Transverse colon (tissue), 4 donors: ENCODE data around the gene MAP3K1. TPM values are rescaled to one million over a fixed set of nuclear protein-coding genes. Genes with fewer than 3 reads are reported as not detected.

Source experiments
- DNase-seq: peaks from one replicate; pipeline ENCODE4 v3.0.0-alpha.2; 2019
- H3K27ac ChIP-seq, 4 donors: fragments of 200-600 bp; sonication (generic); 2 replicates each; pipeline ENCODE4 v1.5.1; 2016 to 2018; ENCODE audit warnings: inconsistent platforms in 4 of 4
- H3K27me3 ChIP-seq: fragments of 200-600 bp; sonication (generic); 2 replicates; pipeline ENCODE4 v1.5.1; 2017; ENCODE audit warnings: inconsistent platforms
- H3K36me3 ChIP-seq, 4 donors: fragments of 200-600 bp; sonication (generic); 2 replicates each; pipeline ENCODE4 v1.5.1; 2017 to 2019; ENCODE audit warnings: inconsistent platforms in 4 of 4
- H3K4me1 ChIP-seq, 4 donors: fragments of 200-600 bp; sonication (generic); 2 replicates each; pipeline ENCODE4 v1.5.1; 2017 to 2020; ENCODE audit warnings: inconsistent platforms in 4 of 4
- H3K4me3 ChIP-seq, 4 donors: fragments of 200-600 bp; sonication (generic); 1 replicate in 1 of 4; 2 replicates in 3 of 4; pipeline versions ENCODE4 v1.5.1 to v1.6.1; 2017 to 2019; ENCODE audit warnings: inconsistent platforms in 4 of 4
- H3K9me3 ChIP-seq, 2 donors: fragments of 200-600 bp; sonication (generic); 2 replicates each; pipeline ENCODE4 v1.5.1; 2017 to 2019; ENCODE audit warnings: inconsistent platforms in 2 of 2
- CTCF ChIP-seq, 5 experiments: fragments of 200-600 bp in 3 of 5; fragments of 450-650 bp in 2 of 5; sonication (generic) in 3 of 5; IDR thresholded peaks; 1 replicate in 2 of 5; 2 replicates in 3 of 5; pipeline ENCODE4 v1.5.1; 2016 to 2017; ENCODE audit warnings: antibody characterized with exemption in 5 of 5, inconsistent platforms in 3 of 5, mild to moderate bottlenecking in 2 of 5, moderate library complexity in 1 of 5
- EP300 ChIP-seq: sonication (generic); formaldehyde crosslinking; IDR thresholded peaks from one replicate; pipeline ENCODE4 v1.6.1; 2017; ENCODE audit warnings: antibody characterized with exemption, low read depth
- POLR2A ChIP-seq: fragments of 450-650 bp; IDR thresholded peaks from one replicate; pipeline ENCODE4 v1.6.1; 2016; ENCODE audit warnings: antibody characterized with exemption, mild to moderate bottlenecking, moderate library complexity
- POLR2AphosphoS5 ChIP-seq, 3 donors: sonication (generic); formaldehyde crosslinking; IDR thresholded peaks; one replicate each; pipeline ENCODE4 v1.6.1; 2016; ENCODE audit warnings: antibody characterized with exemption in 3 of 3
- WGBS, 2 donors: methylation state at CpG; one replicate each; pipeline ENCODE4 v1.1.5; 2018; ENCODE audit warnings: low coverage in 1 of 2; 5-methylcytosine and 5-hydroxymethylcytosine counted together
- in situ Hi-C, 4 donors: fragments of 200-750 bp; cut with MboI; loops; one replicate each; pipeline versions ENCODE4 v1.15.0 to v1.15.1; 2017; ENCODE audit warnings: low sequenced_read_pairs in 3 of 4, low pct_ligation_motif_present in 1 of 4, low pct_unique_long_range_greater_than_20kb in 1 of 4
- intact Hi-C: fragments of 100-400 bp; cut with DNase I; formaldehyde crosslinking; loops from one replicate; pipeline ENCODE4 v1.15.1; 2023; ENCODE audit warnings: low total_unique reads
- total RNA-seq, 4 donors: library from RNA; depleted of rRNA; stranded (reverse); fragments of >200 nt; gene quantifications; one replicate each; pipeline ENCODE4 v1.1.0, GENCODE V29; 2016

MAP3K1 gene
- total RNA-seq, result 10 to 100 TPM in 3 of 4 donors, 1 to 10 TPM in 1; 8.6 to 17.3 (median 12.4) TPM

- Histone ChIP-seq H3K9me3 (no peaks in the 10 kb centered on the region), H3K4me1 (peaks cover 6 to 25% (median 10%) of the 10 kb centered on the region in 4 donors), H3K4me3 (peak within 1 kb of the TSS; percentile 69 to 96 (median 79)), H3K27ac (peak within 1 kb of the TSS; percentile 91 to 99 (median 96)), H3K27me3 (no peaks in the 10 kb centered on the region), H3K36me3 (no peaks in the 10 kb centered on the region)
- TF ChIP-seq CTCF (IDR thresholded peaks at IDR 0.05), result peak in 1 of 5 experiments; percentile 7
- TF ChIP-seq EP300, result no peak
- TF ChIP-seq POLR2A, result peak; percentile 87
- peak; percentile 68 to 85 (median 81) for TF ChIP-seq POLR2AphosphoS5 (IDR thresholded peaks at IDR 0.05)
- 0% methylated on average over 59 of the region's 87 CpGs; no CpG with 5 or more reads in 1 of the 2 donors for WGBS, 2 donors
- in situ Hi-C loops, result no loop called here
- intact Hi-C loops, result no loop called here
- DNase-seq, result peak; percentile 92
Observed at GRCh38 chr5:56814963-56815657, at the start of gene MAP3K1. TSS of gene MAP3K1 (plus strand) at chr5:56815549. CDS start at chr5:56815574, 25 bp downstream.

- TF ChIP-seq POLR2AphosphoS5 (IDR thresholded peaks at IDR 0.05) (no peak), CTCF (IDR thresholded peaks at IDR 0.05) (no peak), POLR2A (no peak), EP300 (no peak)
- DNase-seq, result no peak
- Histone ChIP-seq H3K9me3 (no peaks in the 10 kb centered on the region), H3K36me3 (no peaks in the 10 kb centered on the region), H3K4me3 (no peak overlapping the region), H3K4me1 (no peaks in the 10 kb centered on the region), H3K27ac (no peak overlapping the region), H3K27me3 (no peaks in the 10 kb centered on the region)
- in situ Hi-C loops, result no loop called here
- intact Hi-C loops, result no loop called here
- WGBS, 2 donors, result 84% methylated on average over 3 of the region's 3 CpGs; no CpG with 5 or more reads in 1 of the 2 donors
Observed at GRCh38 chr5:56766926-56767325, 48.4 kb upstream of the MAP3K1 start.

- no peak overlapping the region for H3K27ac ChIP-seq
- WGBS, 2 donors, result 86 to 95% methylated on average over 5 of the region's 5 CpGs
- no peak for TF ChIP-seq EP300
- TF ChIP-seq POLR2A, result no peak
- no peak for TF ChIP-seq CTCF (IDR thresholded peaks at IDR 0.05)
- TF ChIP-seq POLR2AphosphoS5 (IDR thresholded peaks at IDR 0.05), result no peak
- H3K9me3 ChIP-seq, result no peaks in the 10 kb centered on the region
- DNase-seq, result no peak
- H3K4me1 ChIP-seq, result no peaks in the 10 kb centered on the region
- no peak overlapping the region for H3K4me3 ChIP-seq
- no peaks in the 10 kb centered on the region for H3K27me3 ChIP-seq
- intact Hi-C loops, result no loop called here
- H3K36me3 ChIP-seq, result no peaks in the 10 kb centered on the region
- in situ Hi-C loops, result no loop called here
Observed at GRCh38 chr5:56769875-56770604, 45.3 kb upstream of the MAP3K1 start.

- Histone ChIP-seq H3K9me3 (no peaks in the 10 kb centered on the region), H3K4me1 (no peaks in the 10 kb centered on the region), H3K36me3 (no peaks in the 10 kb centered on the region), H3K4me3 (no peak overlapping the region), H3K27ac (no peak overlapping the region), H3K27me3 (no peaks in the 10 kb centered on the region)
- DNase-seq, result no peak
- no peak for TF ChIP-seq EP300
- TF ChIP-seq POLR2AphosphoS5 (IDR thresholded peaks at IDR 0.05), result no peak
- no peak for TF ChIP-seq POLR2A
- no peak for TF ChIP-seq CTCF (IDR thresholded peaks at IDR 0.05)
- in situ Hi-C loops, result no loop called here
- 91% methylated on average over 6 of the region's 6 CpGs; no CpG with 5 or more reads in 1 of the 2 donors for WGBS, 2 donors
- intact Hi-C loops, result no loop called here
Observed at GRCh38 chr5:56772767-56773166, 42.6 kb upstream of the MAP3K1 start.
